WI38 (cell line): ENCODE measurements around the gene TRIM49D2.
"Not testable (repeated sequence)": the region's sequence is repeated elsewhere in the genome, so short reads cannot be mapped to it uniquely, and the experiment has no call there.

Experiments used
- H3K4me3 ChIP-seq: 2 replicates; pipeline ENCODE4 v1.5.1; 2011; ENCODE audit warnings: low read depth, mild to moderate bottlenecking, control low read depth, low read length
- CTCF ChIP-seq: IDR thresholded peaks from 2 replicates; pipeline ENCODE4 v1.5.1; 2012; ENCODE audit warnings: low read depth, mild to moderate bottlenecking, control low read depth, low read length

The TRIM49D2 gene, protein sequence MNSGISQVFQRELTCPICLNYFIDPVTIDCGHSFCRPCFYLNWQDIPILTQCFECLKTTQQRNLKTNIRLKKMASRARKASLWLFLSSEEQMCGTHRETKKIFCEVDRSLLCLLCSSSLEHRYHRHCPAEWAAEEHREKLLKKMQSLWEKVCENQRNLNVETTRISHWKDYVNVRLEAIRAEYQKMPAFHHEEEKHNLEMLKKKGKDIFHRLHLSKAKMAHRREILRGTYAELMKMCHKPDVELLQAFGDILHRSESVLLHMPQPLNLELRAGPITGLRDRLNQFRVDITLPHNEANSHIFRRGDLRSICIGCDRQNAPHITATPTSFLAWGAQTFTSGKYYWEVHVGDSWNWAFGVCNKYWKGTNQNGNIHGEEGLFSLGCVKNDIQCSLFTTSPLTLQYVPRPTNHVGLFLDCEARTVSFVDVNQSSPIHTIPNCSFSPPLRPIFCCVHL

DNA sequence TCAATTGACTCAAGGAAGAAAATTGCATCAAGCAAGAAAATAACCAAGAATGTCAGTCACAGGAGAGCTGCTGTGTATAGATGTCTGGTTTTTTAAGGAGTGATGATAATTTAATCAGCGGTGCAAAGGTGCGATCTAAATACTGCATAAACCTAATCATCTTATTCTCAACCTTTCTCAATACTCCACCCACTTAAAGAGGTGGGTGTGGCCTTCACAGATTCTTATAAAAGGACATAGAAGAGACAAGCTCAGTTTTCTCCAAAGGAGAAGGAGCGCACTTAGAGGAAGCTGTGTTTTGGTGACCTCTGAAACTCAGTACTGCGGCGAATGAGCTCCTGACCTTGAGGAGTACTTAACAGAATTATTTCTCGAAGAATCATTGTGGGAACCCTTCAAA lies at the start of gene TRIM49D2:
TRIM49D2 (plus strand) TSS at position 301 of the 400 bp plus-strand sequence. CDS start 2,698 bp downstream, outside the sequence.
- H3K4me3 ChIP-seq, result not testable (repeated sequence)

DNA sequence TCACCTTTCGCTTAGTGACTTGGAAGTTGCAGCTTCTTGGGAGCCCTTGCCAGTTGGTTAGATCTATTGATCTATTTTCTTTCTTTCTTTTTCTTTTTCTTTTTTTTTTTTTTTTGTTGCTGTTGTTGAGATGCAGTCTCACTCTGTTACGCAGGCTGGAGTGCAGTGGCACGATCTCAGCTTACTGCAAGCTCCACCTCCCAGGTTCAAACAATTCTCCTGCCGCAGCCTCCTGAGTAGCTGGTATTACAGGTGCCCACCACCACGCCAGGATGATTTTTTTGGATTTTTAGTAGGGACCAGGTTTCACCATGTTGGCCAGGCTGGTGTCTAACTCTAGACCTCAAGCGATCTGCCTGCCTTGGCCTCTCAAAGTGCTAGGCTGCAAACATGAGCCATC lies 46.4 kb upstream of the TRIM49D2 start:
- H3K4me3 ChIP-seq, result not testable (repeated sequence)

- not testable (repeated sequence) for H3K4me3 ChIP-seq
These were observed 30.6 kb upstream of the TRIM49D2 start for GRCh38 chr11:89893245-89893644.

DNA sequence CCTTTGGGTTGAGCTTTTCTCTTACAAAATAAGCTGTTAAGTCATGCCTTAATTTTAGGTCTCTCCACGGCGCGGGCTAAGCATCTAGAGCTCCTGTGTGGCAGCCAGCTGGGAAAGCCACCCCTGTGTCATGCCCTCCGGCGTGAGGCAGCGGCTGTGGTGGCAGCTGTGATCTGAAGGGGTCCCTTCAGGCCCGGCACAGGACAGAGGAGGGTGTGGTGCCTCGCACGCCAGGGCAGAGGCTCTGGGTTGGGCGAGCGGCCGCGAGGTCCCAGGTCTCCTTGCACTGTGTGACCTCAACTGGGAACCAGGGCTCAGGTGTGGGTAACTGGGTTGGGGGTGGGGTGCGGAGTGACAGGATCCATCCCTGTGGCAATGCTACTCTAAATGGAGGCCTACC lies 23.1 kb upstream of the TRIM49D2 start:
- H3K4me3 ChIP-seq, result not testable (repeated sequence)

DNA sequence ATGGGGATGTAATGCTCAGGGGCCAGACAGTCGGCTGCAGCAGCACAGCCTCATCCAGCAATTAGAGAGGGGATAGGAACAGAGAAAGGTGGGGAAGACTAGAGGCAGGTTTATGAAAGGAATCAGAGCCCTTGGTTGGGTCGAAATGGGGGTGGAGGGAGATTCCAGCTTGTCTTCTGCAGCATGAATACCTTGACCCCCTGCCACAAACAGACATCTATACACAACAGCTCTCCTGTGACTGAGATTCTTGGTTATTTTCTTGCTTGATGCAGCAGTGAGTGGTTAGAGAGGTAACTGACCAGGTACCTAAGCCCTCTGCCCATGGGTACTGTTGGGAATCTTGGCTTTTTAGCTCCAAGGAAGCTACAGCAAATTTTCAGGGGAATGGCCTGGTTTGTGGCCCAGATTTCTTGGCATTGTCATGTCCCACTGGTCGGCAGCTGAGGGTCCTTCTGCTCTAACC lies 1.6 kb upstream of the TRIM49D2 start, which contains the start of gene TRIM49D1:
TRIM49D1 (minus strand) TSS at position 51 of the 466 bp plus-strand sequence. CDS start 4,535 bp downstream, outside the sequence.
- H3K4me3 ChIP-seq, result no peak within 1 kb of the TSS
- TF ChIP-seq CTCF, result no peak

DNA sequence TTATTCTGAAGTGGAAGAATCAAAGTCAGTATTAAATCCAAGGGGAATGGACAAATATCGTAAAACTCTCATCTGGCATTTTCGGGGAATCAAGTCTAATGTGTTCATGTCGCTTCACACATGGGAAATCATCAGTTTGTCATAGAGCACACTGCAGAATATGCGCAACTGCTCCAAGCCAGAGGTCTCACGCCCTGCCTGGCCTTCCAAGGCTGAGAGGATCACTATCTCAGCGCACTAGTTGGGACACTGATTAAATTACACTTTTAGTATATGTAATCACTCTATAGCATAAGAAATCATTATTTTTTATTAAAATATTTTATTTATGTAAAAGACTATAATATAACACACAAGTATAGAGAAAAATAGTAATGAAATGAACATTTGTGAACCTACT lies 37.0 kb downstream of the TRIM49D2 start:
- H3K4me3 ChIP-seq, result not testable (repeated sequence)

DNA sequence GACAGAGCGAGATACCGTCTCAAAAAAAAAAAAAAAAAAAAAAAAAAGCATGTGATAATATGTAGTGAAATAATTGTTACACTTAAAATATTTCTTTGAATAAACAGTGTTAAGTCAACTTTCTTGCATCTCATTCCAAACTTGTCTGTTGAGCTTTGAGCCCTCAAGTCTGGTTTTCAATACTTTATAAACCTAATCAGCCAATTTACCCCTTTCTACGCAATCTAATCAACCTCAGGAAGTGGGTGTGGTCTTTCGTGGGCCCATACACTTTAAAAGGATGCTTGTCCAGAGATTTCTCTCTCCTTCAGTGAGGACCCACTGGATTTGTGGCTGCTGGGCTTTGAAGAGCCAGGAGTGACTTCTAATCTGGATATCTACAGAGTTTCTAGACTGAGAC lies 41.9 kb downstream of the TRIM49D2 start, which contains the start of gene TRIM64:
TRIM64 (plus strand) TSS at position 301 of the 400 bp plus-strand sequence. CDS start 2,467 bp downstream, outside the sequence.
- H3K4me3 ChIP-seq, result not testable (repeated sequence)
